ENCODE measurements around the gene PPDPF. TPM values are rescaled to one million over a fixed set of nuclear protein-coding genes. Genes with fewer than 3 reads are reported as not detected.

PPDPF gene
- total RNA-seq, 1 experiment from 2014 or later: 243 TPM

- H3F3A ChIP-seq (ENCODE audit: insufficient read depth, low read depth): peaks cover 41% of the 10 kb centered on the region; the same call in 1 of the 2 replicates
- no peak overlapping the region for H3K27ac ChIP-seq
- H3K79me2 ChIP-seq (ENCODE audit: low read depth): peaks cover 6% of the 10 kb centered on the region; the same call in 1 of the 2 replicates
- ChIA-PET CTCF (no interaction called here), POLR2A (ENCODE audit: unreplicated experiment) (interaction anchor here (0.7 kb wide), 1 partner anchor 520 kb away, joined by 8 read pairs; no protein-coding TSS in a partner anchor)
- TF ChIP-seq CTCF (conservative IDR thresholded peaks at IDR 0.05) (no peak), EZH2 (IDR thresholded peaks at IDR 0.05; ENCODE audit: low read depth) (no peak)
- H3K9me2 ChIP-seq (ENCODE audit: insufficient read depth): no peaks in the 10 kb centered on the region
- no peaks in the 10 kb centered on the region for H3K27me3 ChIP-seq (ENCODE audit: insufficient read depth, low read depth)
- no TSS peak for BruUV-seq (replicated peaks)
- no peak for DNase-seq
- H3K4me1 ChIP-seq (replicated peaks; ENCODE audit: insufficient read depth): peaks cover 30% of the 10 kb centered on the region
- no peaks in the 10 kb centered on the region for H3K9me3 ChIP-seq (ENCODE audit: insufficient read depth, low read depth)
- H3K4me3 ChIP-seq: no peak overlapping the region
- H3K4me2 ChIP-seq: no peak overlapping the region
- H2AFZ ChIP-seq: no peak overlapping the region
- intact Hi-C loops (cut with micrococcal nuclease; ENCODE audit: unreplicated experiment): no loop called here
- H4K20me1 ChIP-seq (ENCODE audit: insufficient read depth): no peaks in the 10 kb centered on the region
- H3K36me3 ChIP-seq (ENCODE audit: low read depth): no peaks in the 10 kb centered on the region
Measured at GRCh38 chr20:63532449-63532971, 11.9 kb downstream of the PPDPF start.

GRCh38 chr20:63533388-63533787 is 12.8 kb downstream of the PPDPF start:
- Histone ChIP-seq H3K4me1 (replicated peaks; ENCODE audit: insufficient read depth) (peaks cover 30% of the 10 kb centered on the region), H3K36me3 (ENCODE audit: low read depth) (no peaks in the 10 kb centered on the region), H4K20me1 (ENCODE audit: insufficient read depth) (no peaks in the 10 kb centered on the region), H3K9me3 (ENCODE audit: insufficient read depth, low read depth) (no peaks in the 10 kb centered on the region), H3K4me2 (no peak overlapping the region), H3F3A (ENCODE audit: insufficient read depth, low read depth) (peaks cover 33% of the 10 kb centered on the region; the same call in 1 of the 2 replicates), H3K9me2 (ENCODE audit: insufficient read depth) (no peaks in the 10 kb centered on the region), H2AFZ (no peak overlapping the region), H3K27me3 (ENCODE audit: insufficient read depth, low read depth) (no peaks in the 10 kb centered on the region), H3K27ac (no peak overlapping the region), H3K4me3 (no peak overlapping the region), H3K79me2 (ENCODE audit: low read depth) (peaks cover 6% of the 10 kb centered on the region; the same call in 1 of the 2 replicates)
- no peak for DNase-seq
- TF ChIP-seq EZH2 (IDR thresholded peaks at IDR 0.05; ENCODE audit: low read depth) (no peak), CTCF (conservative IDR thresholded peaks at IDR 0.05) (no peak)
- intact Hi-C loops (cut with micrococcal nuclease; ENCODE audit: unreplicated experiment): no loop called here
- BruUV-seq (replicated peaks): no TSS peak
- POLR2A ChIA-PET (ENCODE audit: unreplicated experiment): interaction anchor here (0.7 kb wide), 1 partner anchor 519 kb away, joined by 8 read pairs; no protein-coding TSS in a partner anchor
- CTCF ChIA-PET: interaction anchor here (0.6 kb wide), 1 partner anchor 13 kb away, joined by 9 read pairs; no protein-coding TSS in a partner anchor

- H3K79me2 ChIP-seq (ENCODE audit: low read depth): peaks cover 6% of the 10 kb centered on the region; the same call in 1 of the 2 replicates
- CTCF ChIA-PET: no interaction called here
- H3F3A ChIP-seq (ENCODE audit: insufficient read depth, low read depth): peaks cover 28% of the 10 kb centered on the region; the same call in 1 of the 2 replicates
- H3K4me1 ChIP-seq (replicated peaks; ENCODE audit: insufficient read depth): peaks cover 32% of the 10 kb centered on the region
- intact Hi-C loops (cut with micrococcal nuclease; ENCODE audit: unreplicated experiment): no loop called here
- H3K9me2 ChIP-seq (ENCODE audit: insufficient read depth): no peaks in the 10 kb centered on the region
- H3K4me2 ChIP-seq: peak overlapping the region; percentile 59
- DNase-seq: peak; percentile 67 to 90
- H2AFZ ChIP-seq: no peak overlapping the region
- no peaks in the 10 kb centered on the region for H3K27me3 ChIP-seq (ENCODE audit: insufficient read depth, low read depth)
- BruUV-seq (replicated peaks): no TSS peak
- no peak overlapping the region for H3K4me3 ChIP-seq
- no peaks in the 10 kb centered on the region for H3K36me3 ChIP-seq (ENCODE audit: low read depth)
- POLR2A ChIA-PET (ENCODE audit: unreplicated experiment): interaction anchor here (0.6 to 0.8 kb wide), 5 partner anchors 8 to 307 kb away, joined by 3 to 23 read pairs (median 4); no protein-coding TSS in a partner anchor
- peak overlapping the region; percentile 32; the same call in 1 of the 2 replicates for H3K27ac ChIP-seq
- no peaks in the 10 kb centered on the region for H4K20me1 ChIP-seq (ENCODE audit: insufficient read depth)
- no peaks in the 10 kb centered on the region for H3K9me3 ChIP-seq (ENCODE audit: insufficient read depth, low read depth)
- no peak for TF ChIP-seq CTCF (conservative IDR thresholded peaks at IDR 0.05)
- no peak for TF ChIP-seq EZH2 (IDR thresholded peaks at IDR 0.05; ENCODE audit: low read depth)
Measured at GRCh38 chr20:63533871-63534393, 13.4 kb downstream of the PPDPF start.

All from PC-9 (cell line).